ENCODE measurements around the gene HOXD10. TPM values are rescaled to one million over a fixed set of nuclear protein-coding genes. Genes with fewer than 3 reads are reported as not detected.
A peak's percentile ranks its signal among the peaks of the same experiment; 100 is the strongest.

The HOXD10 gene
- total RNA-seq, 1 donor from 2014 or later = not detected

GRCh38 chr2:176138923-176139660, 22.5 kb downstream of the HOXD10 start:
- Histone ChIP-seq H3K36me3 (no peaks in the 10 kb centered on the region), H3K27me3 (ENCODE audit: low read depth) (peaks cover 99% of the 10 kb centered on the region), H3K4me3 (no peak overlapping the region), H3K4me1 (peaks cover 25% of the 10 kb centered on the region), H3K27ac (no peak overlapping the region), H3K9me3 (no peaks in the 10 kb centered on the region)
- TF ChIP-seq, protein P1, sequence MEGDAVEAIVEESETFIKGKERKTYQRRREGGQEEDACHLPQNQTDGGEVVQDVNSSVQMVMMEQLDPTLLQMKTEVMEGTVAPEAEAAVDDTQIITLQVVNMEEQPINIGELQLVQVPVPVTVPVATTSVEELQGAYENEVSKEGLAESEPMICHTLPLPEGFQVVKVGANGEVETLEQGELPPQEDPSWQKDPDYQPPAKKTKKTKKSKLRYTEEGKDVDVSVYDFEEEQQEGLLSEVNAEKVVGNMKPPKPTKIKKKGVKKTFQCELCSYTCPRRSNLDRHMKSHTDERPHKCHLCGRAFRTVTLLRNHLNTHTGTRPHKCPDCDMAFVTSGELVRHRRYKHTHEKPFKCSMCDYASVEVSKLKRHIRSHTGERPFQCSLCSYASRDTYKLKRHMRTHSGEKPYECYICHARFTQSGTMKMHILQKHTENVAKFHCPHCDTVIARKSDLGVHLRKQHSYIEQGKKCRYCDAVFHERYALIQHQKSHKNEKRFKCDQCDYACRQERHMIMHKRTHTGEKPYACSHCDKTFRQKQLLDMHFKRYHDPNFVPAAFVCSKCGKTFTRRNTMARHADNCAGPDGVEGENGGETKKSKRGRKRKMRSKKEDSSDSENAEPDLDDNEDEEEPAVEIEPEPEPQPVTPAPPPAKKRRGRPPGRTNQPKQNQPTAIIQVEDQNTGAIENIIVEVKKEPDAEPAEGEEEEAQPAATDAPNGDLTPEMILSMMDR (IDR thresholded peaks at IDR 0.05) = no peak
- DNase-seq = no peak
- no peak for ATAC-seq
- intact Hi-C loops (cut with DNase I) = loop anchor here (10.0 kb wide), 1 partner anchor 416 kb away; no protein-coding TSS in a partner anchor

GRCh38 chr2:176139661-176140512, 23.3 kb downstream of the HOXD10 start:
- no peak overlapping the region for H3K27ac ChIP-seq
- H3K27me3 ChIP-seq (ENCODE audit: low read depth) = peaks cover 99% of the 10 kb centered on the region
- H3K4me1 ChIP-seq = peaks cover 25% of the 10 kb centered on the region
- ATAC-seq (no peak), DNase-seq (no peak)
- no peaks in the 10 kb centered on the region for H3K9me3 ChIP-seq
- H3K4me3 ChIP-seq = peak overlapping the region; percentile 53
- TF ChIP-seq, protein P1 (IDR thresholded peaks at IDR 0.05) = no peak
- intact Hi-C loops (cut with DNase I) = loop anchor here (10.0 kb wide), 2 partner anchors 315 to 415 kb away; no protein-coding TSS in a partner anchor
- no peaks in the 10 kb centered on the region for H3K36me3 ChIP-seq

GRCh38 chr2:176140513-176141317, 24.1 kb downstream of the HOXD10 start:
- Histone ChIP-seq H3K9me3 (no peaks in the 10 kb centered on the region), H3K27me3 (ENCODE audit: low read depth) (peaks cover 98% of the 10 kb centered on the region), H3K4me3 (peak overlapping the region; percentile 53), H3K4me1 (peaks cover 25% of the 10 kb centered on the region), H3K36me3 (no peaks in the 10 kb centered on the region), H3K27ac (no peak overlapping the region)
- peak; percentile 91 to 94 for ATAC-seq
- intact Hi-C loops (cut with DNase I) = loop anchor here (10.0 kb wide), 1 partner anchor 314 kb away; no protein-coding TSS in a partner anchor
- DNase-seq = peak; percentile 70
- TF ChIP-seq, protein P1 (IDR thresholded peaks at IDR 0.05) = peak; percentile 89

GRCh38 chr2:176142281-176142680, 25.7 kb downstream of the HOXD10 start:
- TF ChIP-seq, protein P1 (IDR thresholded peaks at IDR 0.05) = no peak
- ATAC-seq (no peak), DNase-seq (no peak)
- H3K4me1 ChIP-seq = peaks cover 15% of the 10 kb centered on the region
- no peak overlapping the region for H3K4me3 ChIP-seq
- no peaks in the 10 kb centered on the region for H3K36me3 ChIP-seq
- peaks cover 99% of the 10 kb centered on the region for H3K27me3 ChIP-seq (ENCODE audit: low read depth)
- intact Hi-C loops (cut with DNase I) = loop anchor here (10.0 kb wide), 1 partner anchor 313 kb away; no protein-coding TSS in a partner anchor
- H3K9me3 ChIP-seq = no peaks in the 10 kb centered on the region
- no peak overlapping the region for H3K27ac ChIP-seq

Data from lower lobe of right lung (tissue), 2 donors.